DMS 273 (cell line): ENCODE results near the gene MYLK.

Experiments
- DNase-seq: peaks from one replicate; lab custom pipeline; 2025; ENCODE audit not compliant: unreplicated experiment; lab: John Stamatoyannopoulos, UW

MYLK gene

GRCh38 chr3:123683505-123684154, 200.5 kb downstream of the MYLK start:
- DNase-seq = no peak

- no peak for DNase-seq
Measured at GRCh38 chr3:123682781-123683504, 201.2 kb downstream of the MYLK start.

- DNase-seq = no peak
Measured at GRCh38 chr3:123682302-123682701, 201.8 kb downstream of the MYLK start.

GRCh38 chr3:123679712-123680386, 204.3 kb downstream of the MYLK start:
- peak; percentile 98 for DNase-seq

- DNase-seq = peak; percentile 61
Measured at GRCh38 chr3:123678108-123678511, 206.0 kb downstream of the MYLK start.

- peak; percentile 53 for DNase-seq
Measured at GRCh38 chr3:123672429-123673146, 211.5 kb downstream of the MYLK start.

- DNase-seq = no peak
Measured at GRCh38 chr3:123670743-123671142, 213.4 kb downstream of the MYLK start.

GRCh38 chr3:123668906-123669305, 215.2 kb downstream of the MYLK start:
- no peak for DNase-seq

- no peak for DNase-seq
Measured at GRCh38 chr3:123667784-123668183, 216.3 kb downstream of the MYLK start.

GRCh38 chr3:123664753-123665152, 219.4 kb downstream of the MYLK start:
- no peak for DNase-seq

- DNase-seq = peak; percentile 37
Measured at GRCh38 chr3:123663977-123664376, 220.2 kb downstream of the MYLK start.

- DNase-seq = no peak
Measured at GRCh38 chr3:123661973-123662372, 222.2 kb downstream of the MYLK start.

- peak; percentile 97 for DNase-seq
Measured at GRCh38 chr3:123660900-123661299, 223.2 kb downstream of the MYLK start.

- DNase-seq = no peak
Measured at GRCh38 chr3:123660141-123660675, 223.9 kb downstream of the MYLK start.

GRCh38 chr3:123658852-123659206, 225.3 kb downstream of the MYLK start:
- DNase-seq = no peak

GRCh38 chr3:123658118-123658851, 225.8 kb downstream of the MYLK start:
- no peak for DNase-seq

GRCh38 chr3:123657568-123657967, 226.6 kb downstream of the MYLK start:
- DNase-seq = no peak

GRCh38 chr3:123657111-123657510, 227.0 kb downstream of the MYLK start:
- no peak for DNase-seq

GRCh38 chr3:123656691-123657090, 227.4 kb downstream of the MYLK start:
- peak; percentile 63 for DNase-seq

- DNase-seq = no peak
Measured at GRCh38 chr3:123656274-123656673, 227.9 kb downstream of the MYLK start.

GRCh38 chr3:123655400-123655799, 228.7 kb downstream of the MYLK start:
- DNase-seq = no peak
